ENCODE measurements around the gene SMURF1. TPM values are rescaled to one million over a fixed set of nuclear protein-coding genes. Genes with fewer than 3 reads are reported as not detected.

SMURF1 gene
- 13.3 and 13.6 TPM in 2 replicates for total RNA-seq

DNA sequence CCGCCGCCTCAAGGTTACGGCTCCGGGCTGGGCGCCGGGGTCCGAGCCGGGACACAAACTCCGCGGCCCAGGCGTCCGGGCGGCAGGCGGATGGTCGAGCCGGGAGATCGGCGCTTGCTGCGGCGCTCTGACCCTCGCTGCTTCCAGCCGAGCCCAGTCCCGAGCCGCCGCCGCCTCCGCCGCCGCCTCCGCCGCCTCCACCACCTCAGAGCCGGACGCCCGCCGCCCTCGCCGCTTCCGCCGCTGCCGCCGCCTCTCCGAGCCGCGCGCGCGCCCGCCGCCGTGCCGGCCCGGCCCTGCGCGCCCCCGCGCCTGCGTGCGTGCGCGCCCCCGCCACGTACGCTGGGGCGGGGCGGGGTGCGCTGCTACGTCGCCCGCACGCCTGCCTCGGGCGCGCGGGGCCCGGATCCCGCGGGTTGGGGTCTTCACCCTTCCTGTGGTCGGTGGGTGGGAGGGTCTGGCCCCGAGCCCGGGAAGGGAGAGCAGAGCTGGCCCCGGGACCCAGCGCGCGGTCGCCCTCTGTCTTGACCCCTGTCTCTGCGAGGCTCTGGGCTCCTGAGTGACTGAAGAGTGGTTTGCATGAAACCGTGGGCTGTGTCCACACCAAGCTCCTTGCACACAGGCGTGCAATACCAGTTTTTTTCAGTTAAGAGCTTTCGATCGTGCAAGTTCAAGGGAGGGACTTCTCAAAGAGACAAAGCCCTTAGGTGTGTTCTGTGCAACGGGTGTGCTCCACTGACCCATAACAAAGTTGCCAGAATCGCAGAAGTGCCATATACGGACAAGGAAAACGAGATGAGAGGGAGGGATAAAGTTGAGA lies at the start of gene SMURF1:
Gene SMURF1, minus strand, starts transcription at position 256 of the 820 bp plus-strand sequence. CDS start 328 bp downstream, outside the sequence.

Other genes starting within 250 kb of the SMURF1 start
- gene KPNA7, start 64.0 kb upstream of the SMURF1 start, total RNA-seq = not detected in 2 replicates
- not detected in 2 replicates for gene MYH16, start 128.7 kb upstream of the SMURF1 start, total RNA-seq
- 153 and 156 TPM in 2 replicates for gene ARPC1A, start 181.8 kb upstream of the SMURF1 start, total RNA-seq
- 412 and 414 TPM in 2 replicates for gene ARPC1B, start 230.6 kb upstream of the SMURF1 start, total RNA-seq

Measured in dermis lymphatic vessel endothelial cell (primary cell).